ENCODE data around the gene FGA. TPM values are rescaled to one million over a fixed set of nuclear protein-coding genes. Genes with fewer than 3 reads are reported as not detected.

FGA gene
- total RNA-seq, 4 donors from 2014 or later, result not detected

- WGBS, 2 donors, result 95 to 100% methylated on average over 1 of the region's 1 CpG
- TF ChIP-seq POLR2A (IDR thresholded peaks at IDR 0.05) (no peak), CTCF (IDR thresholded peaks at IDR 0.05) (no peak)
- DNase-seq (ENCODE audit: low spot score in 2 of 2), result no peak
- intact Hi-C loops (cut with DNase I; ENCODE audit: low total_unique reads), result no loop called here
- no peak overlapping the region for H3K4me3 ChIP-seq (ENCODE audit: low read depth, poor library complexity, severe bottlenecking)
These were observed 31.4 kb downstream of the FGA start for GRCh38 chr4:154559141-154559493.

- peak; percentile 57 to 87 for DNase-seq (ENCODE audit: low spot score in 2 of 2)
- no peak overlapping the region for H3K4me3 ChIP-seq (ENCODE audit: low read depth, poor library complexity, severe bottlenecking)
- WGBS, 2 donors, result 21 to 24% methylated on average over 6 of the region's 6 CpGs
- intact Hi-C loops (cut with DNase I; ENCODE audit: low total_unique reads), result no loop called here
- TF ChIP-seq POLR2A (IDR thresholded peaks at IDR 0.05), result no peak
- TF ChIP-seq CTCF (IDR thresholded peaks at IDR 0.05), result no peak
These were observed 38.5 kb downstream of the FGA start for GRCh38 chr4:154551872-154552686.

GRCh38 chr4:154549894-154550790, 40.4 kb downstream of the FGA start, which contains the start of gene PLRG1:
Gene PLRG1 (minus strand): TSS chr4:154550400. CDS start chr4:154550308, 92 bp downstream.
- DNase-seq (ENCODE audit: low spot score in 2 of 2), result peak; percentile 94 to 99
- TF ChIP-seq POLR2A (IDR thresholded peaks at IDR 0.05), result no peak
- TF ChIP-seq CTCF (IDR thresholded peaks at IDR 0.05), result no peak
- H3K4me3 ChIP-seq (ENCODE audit: low read depth, poor library complexity, severe bottlenecking), result peak within 1 kb of the TSS; percentile 87
- 0 to 1% methylated on average over 51 of the region's 51 CpGs for WGBS, 2 donors
- intact Hi-C loops (cut with DNase I; ENCODE audit: low total_unique reads), result no loop called here

- no peak overlapping the region for H3K4me3 ChIP-seq (ENCODE audit: low read depth, poor library complexity, severe bottlenecking)
- TF ChIP-seq POLR2A (IDR thresholded peaks at IDR 0.05) (no peak), CTCF (IDR thresholded peaks at IDR 0.05) (no peak)
These were observed 44.9 kb downstream of the FGA start for GRCh38 chr4:154545689-154546088.

GRCh38 chr4:154542271-154542879, 48.2 kb downstream of the FGA start:
- WGBS, 2 donors, result 94 to 95% methylated on average over 4 of the region's 4 CpGs
- DNase-seq (ENCODE audit: low spot score in 2 of 2), result no peak
- H3K4me3 ChIP-seq (ENCODE audit: low read depth, poor library complexity, severe bottlenecking), result no peak overlapping the region
- intact Hi-C loops (cut with DNase I; ENCODE audit: low total_unique reads), result no loop called here
- TF ChIP-seq CTCF (IDR thresholded peaks at IDR 0.05) (no peak), POLR2A (IDR thresholded peaks at IDR 0.05) (no peak)

More at GRCh38 chr4:154545689-154546088, 44.9 kb downstream of the FGA start:
- intact Hi-C loops (cut with DNase I; ENCODE audit: low total_unique reads), result no loop called here
- 90% methylated on average over 4 of the region's 4 CpGs for WGBS, 2 donors
- DNase-seq (ENCODE audit: low spot score in 2 of 2), result no peak

Other genes starting within 250 kb of the FGA start
- gene DCHS2, start 98.9 kb downstream of the FGA start, total RNA-seq, result under 1 TPM; 0.27 to 0.84 (median 0.38) TPM
- 10 to 100 TPM; 30.3 to 42.4 (median 31.9) TPM for gene PLRG1, start 40.3 kb downstream of the FGA start, total RNA-seq
- gene FGB, start 27.7 kb downstream of the FGA start, total RNA-seq, result not detected
- not detected for gene FGG, start 21.9 kb upstream of the FGA start, total RNA-seq
- gene LRAT, start 153.3 kb upstream of the FGA start, total RNA-seq, result under 1 TPM; 0.13 to 0.66 (median 0.16) TPM
- not detected for gene RBM46, start 190.5 kb upstream of the FGA start, total RNA-seq

All from lower leg skin (tissue), 4 donors.